ENCODE data around the gene RCBTB2. TPM values are rescaled to one million over a fixed set of nuclear protein-coding genes. Genes with fewer than 3 reads are reported as not detected.
"Not testable (repeated sequence)": the region's sequence is repeated elsewhere in the genome, so short reads cannot be mapped to it uniquely, and the experiment has no call there.

The RCBTB2 gene
- total RNA-seq, 1 donor from 2014 or later: 20.8 TPM

- DNase-seq (ENCODE audit: low read depth): no peak
These were observed 38.0 kb downstream of the RCBTB2 start for GRCh38 chr13:48494874-48495273.

- peak; percentile 74 for DNase-seq (ENCODE audit: low read depth)
These were observed 39.0 kb downstream of the RCBTB2 start for GRCh38 chr13:48493851-48494250.

GRCh38 chr13:48493066-48493765 lies 39.7 kb downstream of the RCBTB2 start:
- peak; percentile 33 for DNase-seq (ENCODE audit: low read depth)

- peak; percentile 40 for DNase-seq (ENCODE audit: low read depth)
These were observed 40.3 kb downstream of the RCBTB2 start for GRCh38 chr13:48492470-48493065.

GRCh38 chr13:48492096-48492440 lies 40.8 kb downstream of the RCBTB2 start:
- DNase-seq (ENCODE audit: low read depth): no peak

- DNase-seq (ENCODE audit: low read depth): no peak
These were observed 41.3 kb downstream of the RCBTB2 start for GRCh38 chr13:48491423-48492095.

- no peak for DNase-seq (ENCODE audit: low read depth)
These were observed 42.6 kb downstream of the RCBTB2 start for GRCh38 chr13:48490241-48490640.

- no peak for DNase-seq (ENCODE audit: low read depth)
These were observed 43.2 kb downstream of the RCBTB2 start for GRCh38 chr13:48489666-48490065.

GRCh38 chr13:48488995-48489394 lies 43.9 kb downstream of the RCBTB2 start:
- DNase-seq (ENCODE audit: low read depth): no peak

- no peak for DNase-seq (ENCODE audit: low read depth)
These were observed 44.9 kb downstream of the RCBTB2 start for GRCh38 chr13:48487968-48488367.

- DNase-seq (ENCODE audit: low read depth): no peak
These were observed 46.0 kb downstream of the RCBTB2 start for GRCh38 chr13:48486836-48487235.

- DNase-seq (ENCODE audit: low read depth): no peak
These were observed 46.5 kb downstream of the RCBTB2 start for GRCh38 chr13:48486362-48486761.

- no peak for DNase-seq (ENCODE audit: low read depth)
These were observed 47.4 kb downstream of the RCBTB2 start for GRCh38 chr13:48485432-48485831.

- DNase-seq (ENCODE audit: low read depth): no peak
These were observed 49.3 kb downstream of the RCBTB2 start for GRCh38 chr13:48483575-48483974.

- DNase-seq (ENCODE audit: low read depth): no peak
These were observed 54.5 kb downstream of the RCBTB2 start for GRCh38 chr13:48478391-48478790.

- no peak for DNase-seq (ENCODE audit: low read depth)
These were observed 55.6 kb downstream of the RCBTB2 start for GRCh38 chr13:48477191-48477855.

GRCh38 chr13:48476686-48477085 lies 56.2 kb downstream of the RCBTB2 start:
- DNase-seq (ENCODE audit: low read depth): no peak

GRCh38 chr13:48476215-48476614 lies 56.7 kb downstream of the RCBTB2 start:
- DNase-seq (ENCODE audit: low read depth): no peak

- DNase-seq (ENCODE audit: low read depth): no peak
These were observed 57.6 kb downstream of the RCBTB2 start for GRCh38 chr13:48475230-48475629.

- DNase-seq (ENCODE audit: low read depth): no peak
These were observed 75.2 kb downstream of the RCBTB2 start for GRCh38 chr13:48457578-48458242.

GRCh38 chr13:48456546-48456945 lies 76.3 kb downstream of the RCBTB2 start:
- DNase-seq (ENCODE audit: low read depth): no peak

GRCh38 chr13:48451196-48451595 lies 81.7 kb downstream of the RCBTB2 start:
- DNase-seq (ENCODE audit: low read depth): not testable (repeated sequence)

All from renal cortical epithelial cell (primary cell).